ENCODE results near the gene RIMS1.

Gene RIMS1

GRCh38 chr6:72111611-72112010 is 225.3 kb downstream of the RIMS1 start:
- no peak for DNase-seq (ENCODE audit: low read depth)

DNA sequence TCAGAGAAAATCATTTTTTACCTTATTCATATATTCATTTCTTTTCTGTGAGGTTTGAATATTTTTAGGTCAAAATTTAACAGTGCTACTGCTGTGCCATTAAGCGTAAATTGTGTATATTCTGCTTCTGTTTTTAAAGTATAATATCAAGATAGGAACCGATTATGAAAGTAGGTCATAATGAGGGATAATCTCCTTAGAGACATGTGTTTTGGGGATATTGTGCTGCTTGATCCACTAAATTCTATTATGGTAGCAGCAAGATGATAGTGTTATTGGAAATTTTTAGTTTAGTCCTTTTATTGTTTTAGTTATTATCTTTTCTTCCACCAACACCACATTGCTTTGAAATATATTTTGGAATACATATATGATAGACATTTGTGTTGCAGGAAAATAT is 244.0 kb downstream of the RIMS1 start:
- DNase-seq (ENCODE audit: low read depth): no peak

DNA sequence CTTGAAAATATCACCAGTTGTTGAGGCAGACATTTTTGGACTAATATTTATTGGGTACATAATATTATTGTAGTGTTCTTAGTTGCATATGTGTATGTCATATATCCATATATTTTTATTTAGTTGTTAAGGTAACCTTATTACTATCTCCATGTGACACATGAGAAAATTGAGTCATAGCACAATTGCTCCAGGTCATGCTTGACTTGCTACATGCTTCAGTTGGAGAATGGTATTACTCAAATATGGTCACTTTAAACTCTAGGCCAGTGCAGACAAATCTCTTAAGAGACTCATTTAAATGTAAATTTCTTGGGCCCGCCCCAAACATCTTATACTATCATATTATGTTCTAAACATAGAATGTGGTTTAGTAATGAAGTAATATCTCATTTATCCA is 246.1 kb downstream of the RIMS1 start:
- DNase-seq (ENCODE audit: low read depth): no peak

- no peak for DNase-seq (ENCODE audit: low read depth)
Measured at GRCh38 chr6:72132851-72133250, 246.5 kb downstream of the RIMS1 start.

GRCh38 chr6:72133324-72133723 is 247.0 kb downstream of the RIMS1 start:
- no peak for DNase-seq (ENCODE audit: low read depth)

GRCh38 chr6:72140795-72141194 is 254.4 kb downstream of the RIMS1 start:
- no peak for DNase-seq (ENCODE audit: low read depth)

DNA sequence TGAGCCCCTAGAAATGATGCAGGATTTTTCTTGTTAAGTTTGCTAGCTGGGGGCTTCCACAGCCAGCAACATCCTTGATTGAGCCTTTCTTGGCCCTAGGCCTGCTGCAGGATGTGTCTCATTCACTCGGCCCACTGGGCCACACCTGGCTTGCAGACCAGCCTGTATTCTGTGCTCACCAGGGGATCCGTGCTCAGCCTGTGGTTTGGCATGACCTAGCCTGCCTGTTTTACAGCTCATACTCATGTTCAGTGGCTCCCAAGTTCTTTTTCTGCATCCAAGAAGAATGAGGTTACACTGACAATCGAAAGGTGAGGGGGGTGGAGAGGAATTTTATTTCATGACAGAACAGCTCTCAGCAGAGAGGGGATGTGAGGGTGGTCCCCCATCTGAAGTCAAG is 263.4 kb downstream of the RIMS1 start:
- DNase-seq (ENCODE audit: low read depth): no peak

GRCh38 chr6:72151742-72152141 is 265.4 kb downstream of the RIMS1 start:
- DNase-seq (ENCODE audit: low read depth): no peak

- no peak for DNase-seq (ENCODE audit: low read depth)
Measured at GRCh38 chr6:72175916-72176315, 289.6 kb downstream of the RIMS1 start.

DNA sequence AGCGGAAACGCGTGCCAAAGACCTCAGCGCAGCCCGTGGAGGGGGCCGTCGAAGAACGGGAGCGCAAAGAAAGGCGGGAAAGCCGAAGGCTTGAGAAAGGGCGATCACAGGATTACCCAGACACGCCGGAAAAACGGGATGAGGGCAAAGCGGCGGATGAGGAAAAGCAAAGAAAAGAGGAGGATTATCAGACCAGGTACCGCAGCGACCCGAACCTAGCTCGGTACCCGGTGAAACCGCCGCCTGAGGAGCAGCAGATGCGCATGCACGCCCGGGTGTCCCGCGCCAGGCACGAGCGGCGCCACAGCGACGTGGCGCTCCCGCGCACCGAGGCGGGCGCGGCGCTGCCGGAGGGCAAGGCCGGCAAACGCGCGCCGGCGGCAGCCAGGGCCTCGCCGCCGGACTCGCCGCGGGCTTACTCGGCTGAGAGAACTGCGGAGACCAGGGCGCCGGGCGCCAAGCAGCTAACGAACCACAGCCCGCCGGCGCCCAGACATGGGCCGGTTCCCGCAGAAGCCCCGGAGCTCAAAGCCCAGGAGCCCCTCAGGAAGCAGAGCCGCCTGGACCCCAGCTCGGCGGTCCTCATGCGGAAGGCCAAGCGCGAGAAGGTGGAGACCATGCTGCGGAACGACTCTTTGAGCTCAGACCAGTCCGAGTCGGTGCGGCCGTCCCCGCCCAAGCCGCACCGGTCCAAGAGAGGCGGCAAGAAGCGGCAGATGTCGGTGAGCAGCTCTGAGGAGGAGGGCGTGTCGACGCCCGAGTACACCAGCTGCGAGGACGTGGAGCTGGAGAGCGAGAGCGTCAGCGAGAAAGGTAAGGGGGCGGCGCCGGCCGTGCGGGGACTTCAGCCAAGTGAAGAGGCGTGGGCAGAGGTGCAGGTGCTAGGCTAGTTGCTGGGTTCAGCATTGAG is 296.2 kb downstream of the RIMS1 start:
- no peak for DNase-seq (ENCODE audit: low read depth)

DNA sequence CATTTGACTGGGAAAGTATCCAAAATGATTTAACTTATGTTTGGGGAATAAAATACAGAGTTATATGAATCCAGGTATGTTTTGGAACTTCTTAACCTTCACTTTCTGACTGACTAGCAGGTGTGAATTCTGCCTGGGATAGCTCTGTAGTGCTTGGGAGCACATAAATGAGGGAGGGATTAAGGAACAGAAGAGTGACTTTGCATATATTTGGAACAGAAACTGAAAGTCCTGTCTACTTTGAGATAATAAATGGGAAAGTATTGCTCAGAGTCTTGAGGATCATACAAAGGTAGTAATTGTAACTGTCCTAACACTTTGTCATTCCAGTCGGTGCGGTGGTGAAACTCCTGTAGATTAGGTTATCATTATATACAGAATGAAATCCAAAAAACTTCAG is 317.6 kb downstream of the RIMS1 start:
- DNase-seq (ENCODE audit: low read depth): no peak

- DNase-seq (ENCODE audit: low read depth): no peak
Measured at GRCh38 chr6:72205500-72205899, 319.1 kb downstream of the RIMS1 start.

GRCh38 chr6:72206606-72207005 is 320.3 kb downstream of the RIMS1 start:
- DNase-seq (ENCODE audit: low read depth): no peak

GRCh38 chr6:72212686-72213085 is 326.3 kb downstream of the RIMS1 start:
- no peak for DNase-seq (ENCODE audit: low read depth)

- no peak for DNase-seq (ENCODE audit: low read depth)
Measured at GRCh38 chr6:72213654-72214053, 327.3 kb downstream of the RIMS1 start.

GRCh38 chr6:72216222-72217068 is 330.1 kb downstream of the RIMS1 start:
- no peak for DNase-seq (ENCODE audit: low read depth)

DNA sequence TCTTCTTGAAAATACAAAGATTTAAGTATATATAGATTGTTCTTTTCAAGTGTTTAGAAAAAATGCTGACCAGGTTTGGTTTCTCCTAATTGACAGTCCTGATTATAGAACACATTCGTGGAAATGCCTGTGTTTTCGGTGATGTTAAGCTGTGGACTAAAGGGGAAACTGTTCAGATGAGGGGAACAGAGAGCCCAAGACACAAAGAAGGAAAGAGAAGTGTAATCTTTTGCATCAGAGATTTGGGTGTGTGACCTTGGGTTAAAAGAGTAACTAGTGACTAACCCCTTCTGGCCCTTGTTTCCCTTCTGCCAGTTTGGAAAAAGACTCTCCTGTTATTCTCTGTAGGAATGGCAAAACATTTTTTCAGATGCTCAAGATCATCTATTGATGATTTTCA is 331.3 kb downstream of the RIMS1 start:
- DNase-seq (ENCODE audit: low read depth): no peak

DNA sequence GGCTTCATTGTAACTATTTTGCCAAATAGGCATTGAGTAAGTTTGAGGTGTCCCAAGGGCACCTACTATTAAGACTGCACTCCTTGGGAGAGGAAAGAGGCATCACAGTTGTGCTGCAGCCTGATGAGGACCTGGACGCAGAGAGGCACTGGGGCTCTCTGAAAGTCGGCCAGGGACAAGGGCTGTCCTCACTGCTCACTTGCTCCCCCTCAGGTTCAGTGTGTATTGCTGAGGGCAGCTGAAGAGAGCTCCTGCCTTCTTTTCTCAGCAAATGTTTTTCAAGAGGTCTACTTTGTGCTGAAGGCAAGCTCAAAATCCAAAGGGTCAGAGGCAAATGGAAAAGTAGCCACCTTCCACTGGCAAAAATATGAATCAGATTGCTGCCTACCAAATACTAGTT is 331.8 kb downstream of the RIMS1 start:
- no peak for DNase-seq (ENCODE audit: low read depth)

DNA sequence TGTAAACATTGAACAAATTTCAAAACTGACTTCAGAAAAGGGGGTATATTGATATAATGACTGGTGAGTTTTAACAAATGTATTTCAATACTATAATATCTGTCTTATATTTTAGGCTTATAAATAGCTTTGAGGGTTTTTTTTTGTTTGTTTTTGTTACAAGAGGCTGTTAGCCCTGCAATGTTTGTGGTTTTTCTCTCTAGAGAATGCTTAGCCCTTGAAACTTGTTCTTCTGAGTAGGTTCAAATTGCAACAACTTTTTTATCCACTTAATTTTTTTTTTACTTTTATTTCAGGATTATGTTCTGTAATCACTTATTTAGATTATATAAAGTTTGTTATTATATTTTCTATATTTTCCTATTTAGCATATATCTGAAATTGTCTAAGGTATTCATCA is 333.2 kb downstream of the RIMS1 start:
- no peak for DNase-seq (ENCODE audit: low read depth)

DNA sequence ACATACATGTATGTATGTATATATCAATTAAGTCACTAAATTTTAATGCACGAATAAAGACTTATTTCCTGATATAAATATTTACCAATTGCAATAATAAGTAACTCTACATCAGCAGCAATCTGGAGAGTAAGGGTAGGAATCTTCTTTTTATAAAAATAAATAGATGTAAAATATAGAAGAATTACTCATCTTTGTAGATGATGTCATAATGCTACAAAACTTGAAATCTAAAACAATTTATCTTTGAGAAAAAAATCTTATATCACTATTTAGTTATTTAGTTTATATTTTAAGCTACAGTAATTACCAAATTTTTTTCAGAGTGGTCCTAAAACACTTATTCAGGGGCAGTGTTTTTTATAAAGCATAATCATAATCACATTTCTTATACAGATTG is 351.7 kb downstream of the RIMS1 start:
- no peak for DNase-seq (ENCODE audit: low read depth)

DNA sequence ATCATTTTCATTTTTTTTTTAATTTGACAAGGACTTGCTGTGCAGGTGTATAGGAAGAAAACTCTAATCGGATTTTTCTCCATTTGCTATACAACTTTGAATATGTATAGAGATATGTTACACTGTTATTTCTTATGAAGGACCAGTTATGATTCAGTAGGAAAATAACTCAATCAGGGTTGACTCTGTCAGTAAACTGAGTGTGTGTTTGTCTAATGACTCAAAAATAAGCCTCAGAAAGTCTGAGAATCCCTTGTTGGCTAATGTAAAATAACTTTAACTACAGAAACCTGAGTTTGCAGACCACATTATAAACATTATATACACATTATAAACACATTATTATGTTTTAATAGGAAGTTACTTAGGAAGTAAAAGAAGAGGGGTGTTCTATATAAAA is 352.6 kb downstream of the RIMS1 start:
- no peak for DNase-seq (ENCODE audit: low read depth)

DNA sequence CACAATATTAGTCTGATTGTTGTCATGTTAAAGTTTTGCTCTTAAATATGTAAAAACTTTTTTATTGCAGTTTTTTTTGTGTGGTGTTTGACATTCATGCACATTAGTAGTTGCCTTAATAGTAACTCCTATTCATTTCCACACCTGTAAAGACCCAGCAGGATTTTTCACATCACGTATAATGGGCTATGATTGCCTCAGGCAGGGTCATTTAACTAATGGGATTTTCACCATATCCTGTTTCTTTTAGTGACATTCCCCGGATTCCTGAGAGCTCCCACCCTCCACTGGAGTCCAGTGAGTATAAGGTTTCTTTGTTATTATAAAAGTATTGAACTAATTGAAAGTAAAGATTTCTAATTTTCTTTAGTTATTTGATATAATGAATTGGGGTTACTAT is 359.2 kb downstream of the RIMS1 start:
- no peak for DNase-seq (ENCODE audit: low read depth)

DNA sequence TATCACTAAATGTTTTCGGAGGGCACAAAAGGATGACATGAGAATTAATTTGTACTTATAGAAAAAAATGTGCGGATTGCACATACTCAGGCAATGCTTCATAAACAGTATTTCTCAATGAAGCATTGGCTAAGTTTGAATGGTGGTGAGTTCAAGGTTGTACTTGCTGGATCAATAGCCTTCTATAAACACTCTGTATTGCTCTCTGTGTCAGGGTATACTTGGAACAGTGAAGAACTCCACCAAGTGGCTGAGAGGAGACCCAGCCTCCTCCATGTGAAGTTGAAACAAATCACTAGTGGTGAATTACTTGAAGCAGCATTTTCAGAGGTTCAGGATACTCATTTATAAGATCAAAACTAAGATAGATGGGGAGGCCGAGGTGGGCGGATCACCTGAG is 360.6 kb downstream of the RIMS1 start:
- DNase-seq (ENCODE audit: low read depth): no peak
